ENCODE measurements around the gene FGD5.
"Not testable (repeated sequence)": the region's sequence is repeated elsewhere in the genome, so short reads cannot be mapped to it uniquely, and the experiment has no call there.

The FGD5 gene

GRCh38 chr3:14903501-14903900, 84.7 kb downstream of the FGD5 start:
- not testable (repeated sequence) for DNase-seq (ENCODE audit: low read depth)

GRCh38 chr3:14905055-14905657, 86.4 kb downstream of the FGD5 start:
- DNase-seq (ENCODE audit: low read depth): no peak

GRCh38 chr3:14906355-14906971, 87.7 kb downstream of the FGD5 start:
- no peak for DNase-seq (ENCODE audit: low read depth)

GRCh38 chr3:14907043-14907966, 88.5 kb downstream of the FGD5 start:
- no peak for DNase-seq (ENCODE audit: low read depth)

- no peak for DNase-seq (ENCODE audit: low read depth)
These were observed 90.5 kb downstream of the FGD5 start for GRCh38 chr3:14909250-14909649.

GRCh38 chr3:14911651-14912050, 92.9 kb downstream of the FGD5 start:
- no peak for DNase-seq (ENCODE audit: low read depth)

- no peak for DNase-seq (ENCODE audit: low read depth)
These were observed 94.5 kb downstream of the FGD5 start for GRCh38 chr3:14913071-14913925.

GRCh38 chr3:14913926-14914778, 95.4 kb downstream of the FGD5 start:
- no peak for DNase-seq (ENCODE audit: low read depth)

GRCh38 chr3:14914779-14915117, 96.0 kb downstream of the FGD5 start:
- no peak for DNase-seq (ENCODE audit: low read depth)

- no peak for DNase-seq (ENCODE audit: low read depth)
These were observed 97.0 kb downstream of the FGD5 start for GRCh38 chr3:14915636-14916222.

- DNase-seq (ENCODE audit: low read depth): no peak
These were observed 99.6 kb downstream of the FGD5 start for GRCh38 chr3:14918356-14918860.

GRCh38 chr3:14920536-14920935, 101.8 kb downstream of the FGD5 start:
- DNase-seq (ENCODE audit: low read depth): no peak

GRCh38 chr3:14921034-14921616, 102.4 kb downstream of the FGD5 start:
- peak; percentile 63 for DNase-seq (ENCODE audit: low read depth)

- no peak for DNase-seq (ENCODE audit: low read depth)
These were observed 103.3 kb downstream of the FGD5 start for GRCh38 chr3:14921811-14922705.

GRCh38 chr3:14922863-14923262, 104.1 kb downstream of the FGD5 start:
- no peak for DNase-seq (ENCODE audit: low read depth)

- DNase-seq (ENCODE audit: low read depth): no peak
These were observed 104.7 kb downstream of the FGD5 start for GRCh38 chr3:14923476-14923875.

- DNase-seq (ENCODE audit: low read depth): no peak
These were observed 107.2 kb downstream of the FGD5 start for GRCh38 chr3:14925729-14926591.

- DNase-seq (ENCODE audit: low read depth): no peak
These were observed 107.8 kb downstream of the FGD5 start for GRCh38 chr3:14926592-14926991.
